ENCODE measurements around the gene RASEF. TPM values are rescaled to one million over a fixed set of nuclear protein-coding genes. Genes with fewer than 3 reads are reported as not detected.

RASEF gene
- 100 to 1,000 TPM in 1 of 2 donors, 10 to 100 TPM in 1; 36.4 to 125 TPM for total RNA-seq

DNA sequence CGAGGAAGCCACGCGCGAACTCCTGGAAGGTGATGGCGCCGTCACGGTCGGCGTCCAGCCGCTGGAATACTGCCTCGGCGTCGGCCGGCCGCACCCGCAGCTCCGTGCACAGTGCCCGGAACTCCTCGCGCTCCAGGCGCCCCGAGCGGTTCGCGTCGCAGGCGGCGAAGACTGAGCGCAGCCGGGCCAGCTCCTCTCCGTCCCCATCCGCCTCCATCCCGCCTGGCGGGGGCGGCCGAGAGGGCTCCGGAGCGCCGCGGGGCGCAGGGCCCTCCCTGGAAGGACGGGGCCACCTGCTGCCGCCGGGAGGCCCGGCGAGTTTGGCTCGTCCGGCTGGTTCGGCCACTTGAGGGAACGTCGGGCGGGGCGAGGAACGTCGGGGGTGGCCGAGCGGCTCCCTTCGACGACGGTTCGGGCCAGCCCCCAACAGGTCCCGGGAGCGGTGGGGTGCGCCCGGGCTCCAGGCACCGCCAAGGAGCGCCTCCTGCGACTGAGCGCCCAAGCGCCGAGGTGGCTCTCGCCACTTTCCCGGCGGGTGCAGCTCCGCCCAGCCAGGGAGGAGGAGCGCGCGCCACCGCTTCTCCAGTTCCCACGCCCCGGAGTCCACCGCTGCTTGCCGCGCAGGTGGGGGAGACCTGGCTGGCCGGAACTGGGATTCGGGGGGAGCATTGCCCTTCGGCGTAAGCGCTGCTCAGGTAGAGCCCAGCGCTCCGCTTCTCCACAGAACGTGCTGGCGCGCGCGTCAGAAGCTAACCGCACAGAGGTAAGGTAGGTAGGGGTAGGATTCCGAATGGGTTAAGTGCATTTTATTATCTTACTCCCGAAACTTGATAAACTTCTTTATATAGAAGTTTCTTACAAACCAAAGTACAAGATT is at the start of gene RASEF:
Gene RASEF (minus strand): TSS at position 492 of the 877 bp plus-strand sequence. CDS start 275 bp downstream, at position 217.
- WGBS = 4% methylated on average over 46 of the region's 99 CpGs
- Histone ChIP-seq H3K9me3 (no peaks in the 10 kb centered on the region), H3K27ac (peak within 1 kb of the TSS; percentile 85 to 86), H3K4me1 (replicated peaks) (no peaks in the 10 kb centered on the region), H3K27me3 (replicated peaks; ENCODE audit: insufficient read depth) (no peaks in the 10 kb centered on the region), H3K36me3 (no peaks in the 10 kb centered on the region), H3K4me3 (peak within 1 kb of the TSS; percentile 61 to 63)
- peak; percentile 70 for DNase-seq (ENCODE audit: low spot score)
- TF ChIP-seq, protein P1, sequence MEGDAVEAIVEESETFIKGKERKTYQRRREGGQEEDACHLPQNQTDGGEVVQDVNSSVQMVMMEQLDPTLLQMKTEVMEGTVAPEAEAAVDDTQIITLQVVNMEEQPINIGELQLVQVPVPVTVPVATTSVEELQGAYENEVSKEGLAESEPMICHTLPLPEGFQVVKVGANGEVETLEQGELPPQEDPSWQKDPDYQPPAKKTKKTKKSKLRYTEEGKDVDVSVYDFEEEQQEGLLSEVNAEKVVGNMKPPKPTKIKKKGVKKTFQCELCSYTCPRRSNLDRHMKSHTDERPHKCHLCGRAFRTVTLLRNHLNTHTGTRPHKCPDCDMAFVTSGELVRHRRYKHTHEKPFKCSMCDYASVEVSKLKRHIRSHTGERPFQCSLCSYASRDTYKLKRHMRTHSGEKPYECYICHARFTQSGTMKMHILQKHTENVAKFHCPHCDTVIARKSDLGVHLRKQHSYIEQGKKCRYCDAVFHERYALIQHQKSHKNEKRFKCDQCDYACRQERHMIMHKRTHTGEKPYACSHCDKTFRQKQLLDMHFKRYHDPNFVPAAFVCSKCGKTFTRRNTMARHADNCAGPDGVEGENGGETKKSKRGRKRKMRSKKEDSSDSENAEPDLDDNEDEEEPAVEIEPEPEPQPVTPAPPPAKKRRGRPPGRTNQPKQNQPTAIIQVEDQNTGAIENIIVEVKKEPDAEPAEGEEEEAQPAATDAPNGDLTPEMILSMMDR (IDR thresholded peaks at IDR 0.05) = peak in 2 of 4 experiments; percentile 34 to 43
- TF ChIP-seq POLR2A (IDR thresholded peaks at IDR 0.05) (no peak), POLR2AphosphoS5 (IDR thresholded peaks at IDR 0.05) (peak; percentile 31)
- intact Hi-C loops (cut with DNase I) = no loop called here

DNA sequence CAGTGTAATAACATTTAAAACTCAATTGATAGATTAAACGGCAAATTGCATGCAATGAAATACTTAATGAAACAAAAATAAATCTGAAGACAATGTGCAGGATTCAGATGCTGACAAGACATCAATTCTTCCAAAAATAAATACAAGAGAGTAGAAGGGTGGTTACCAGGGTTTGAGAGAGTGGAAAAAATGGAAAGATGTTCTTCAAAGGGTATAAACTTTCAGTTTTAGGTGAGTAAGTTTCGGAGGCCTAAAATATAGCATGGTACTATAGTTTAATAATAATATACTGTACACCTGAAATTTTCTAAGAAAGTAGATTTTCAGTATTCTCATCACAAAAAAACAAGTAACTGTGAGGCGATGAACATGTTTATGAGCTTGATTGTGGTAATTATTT is 48.2 kb upstream of the RASEF start:
- 91% methylated on average over 3 of the region's 3 CpGs for WGBS
- intact Hi-C loops (cut with DNase I) = no loop called here

DNA sequence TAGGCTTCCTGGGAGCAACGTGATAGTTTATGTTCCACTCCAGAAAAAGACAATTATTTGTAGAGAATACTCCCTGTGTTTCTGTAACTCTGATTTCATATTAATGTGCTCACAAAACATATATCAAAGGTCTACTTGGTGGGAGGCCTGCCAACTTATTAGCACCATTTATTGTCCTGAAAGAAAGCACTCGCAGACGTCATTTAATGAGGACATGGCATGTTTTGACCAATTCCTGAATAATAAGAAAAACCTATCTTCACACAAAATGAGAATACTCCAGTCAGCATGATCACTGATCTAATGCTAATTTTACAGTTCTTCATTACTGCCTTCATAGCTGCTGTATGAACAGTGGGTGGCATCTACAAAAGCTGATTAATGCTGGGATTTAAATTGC is 46.4 kb upstream of the RASEF start:
- DNase-seq (ENCODE audit: low spot score) = no peak
- Histone ChIP-seq H3K27ac (no peak overlapping the region), H3K9me3 (no peaks in the 10 kb centered on the region), H3K27me3 (replicated peaks; ENCODE audit: insufficient read depth) (no peaks in the 10 kb centered on the region), H3K4me1 (replicated peaks) (no peaks in the 10 kb centered on the region), H3K36me3 (no peaks in the 10 kb centered on the region), H3K4me3 (no peak overlapping the region)
- no peak for TF ChIP-seq POLR2AphosphoS5 (IDR thresholded peaks at IDR 0.05)
- no peak for TF ChIP-seq POLR2A (IDR thresholded peaks at IDR 0.05)
- TF ChIP-seq, protein P1 (IDR thresholded peaks at IDR 0.05) = no peak
- intact Hi-C loops (cut with DNase I) = no loop called here
- 35% methylated on average over 3 of the region's 3 CpGs for WGBS

More for the DNA sequence above, 48.2 kb upstream of the RASEF start:
- Histone ChIP-seq H3K9me3 (no peaks in the 10 kb centered on the region), H3K4me1 (replicated peaks) (no peaks in the 10 kb centered on the region), H3K27me3 (replicated peaks; ENCODE audit: insufficient read depth) (no peaks in the 10 kb centered on the region), H3K36me3 (no peaks in the 10 kb centered on the region), H3K4me3 (no peak overlapping the region), H3K27ac (no peak overlapping the region)
- TF ChIP-seq POLR2AphosphoS5 (IDR thresholded peaks at IDR 0.05) (no peak), POLR2A (IDR thresholded peaks at IDR 0.05) (no peak)
- TF ChIP-seq, protein P1 (IDR thresholded peaks at IDR 0.05) = no peak
- DNase-seq (ENCODE audit: low spot score) = no peak

DNA sequence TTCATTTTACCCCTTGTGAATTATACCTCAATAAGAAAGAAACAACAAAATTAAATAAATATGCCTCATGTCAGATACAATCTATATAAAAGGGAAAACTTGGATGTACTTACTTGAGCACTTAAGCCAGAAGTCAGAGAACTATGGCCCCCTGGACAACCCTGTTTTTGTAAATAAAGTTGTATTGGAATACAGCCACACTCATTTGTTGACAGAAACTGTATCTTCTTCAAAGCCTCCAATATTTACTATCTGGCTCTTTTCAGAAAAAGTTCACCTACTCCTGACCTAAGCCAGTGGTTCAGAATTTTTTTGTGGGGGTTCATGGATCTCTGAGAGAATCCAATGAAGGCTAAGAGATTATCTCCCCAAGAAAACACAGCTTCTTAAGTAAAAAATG is 45.3 kb upstream of the RASEF start:
- Histone ChIP-seq H3K4me3 (no peak overlapping the region), H3K9me3 (no peaks in the 10 kb centered on the region), H3K36me3 (no peaks in the 10 kb centered on the region), H3K27me3 (replicated peaks; ENCODE audit: insufficient read depth) (no peaks in the 10 kb centered on the region), H3K4me1 (replicated peaks) (no peaks in the 10 kb centered on the region), H3K27ac (no peak overlapping the region)
- intact Hi-C loops (cut with DNase I) = no loop called here
- DNase-seq (ENCODE audit: low spot score) = no peak
- TF ChIP-seq, protein P1 (IDR thresholded peaks at IDR 0.05) = no peak
- TF ChIP-seq POLR2AphosphoS5 (IDR thresholded peaks at IDR 0.05) (no peak), POLR2A (IDR thresholded peaks at IDR 0.05) (no peak)

DNA sequence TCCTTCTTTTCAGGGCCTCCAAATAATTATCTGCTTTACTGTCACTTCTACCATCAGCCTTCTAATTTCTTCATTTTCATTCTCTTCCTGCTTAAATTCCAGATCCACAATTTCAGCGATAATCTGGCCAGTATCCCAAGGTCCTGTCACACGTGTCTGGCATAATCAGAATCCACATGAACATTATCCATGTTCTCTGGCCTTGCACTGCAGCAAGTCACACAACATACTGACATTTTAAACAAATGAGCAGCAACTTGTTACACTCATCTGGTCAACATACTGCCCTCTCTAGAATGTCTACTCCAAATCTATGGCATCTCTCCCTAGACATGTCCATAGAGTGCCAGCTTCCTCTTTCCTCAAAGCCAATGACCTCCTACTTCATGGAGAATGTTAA is 43.8 kb upstream of the RASEF start:
- Histone ChIP-seq H3K4me1 (replicated peaks) (no peaks in the 10 kb centered on the region), H3K9me3 (no peaks in the 10 kb centered on the region), H3K27ac (no peak overlapping the region), H3K36me3 (no peaks in the 10 kb centered on the region), H3K27me3 (replicated peaks; ENCODE audit: insufficient read depth) (no peaks in the 10 kb centered on the region), H3K4me3 (no peak overlapping the region)
- intact Hi-C loops (cut with DNase I) = no loop called here
- DNase-seq (ENCODE audit: low spot score) = no peak
- WGBS = 87% methylated on average over 2 of the region's 2 CpGs
- TF ChIP-seq POLR2A (IDR thresholded peaks at IDR 0.05) (no peak), POLR2AphosphoS5 (IDR thresholded peaks at IDR 0.05) (no peak)
- TF ChIP-seq, protein P1 (IDR thresholded peaks at IDR 0.05) = no peak

All from prostate gland (tissue), 2 donors.